ENCODE data around the gene USP35.
A peak's percentile ranks its signal among the peaks of the same experiment; 100 is the strongest.
"Not testable (repeated sequence)": the region's sequence is repeated elsewhere in the genome, so short reads cannot be mapped to it uniquely, and the experiment has no call there.

The USP35 gene

GRCh38 chr11:78212586-78213371 lies 24.1 kb downstream of the USP35 start:
- H3K27ac ChIP-seq, result no peak overlapping the region
- no peak for DNase-seq (ENCODE audit: low read depth, low spot score)

GRCh38 chr11:78213526-78214330 lies 25.0 kb downstream of the USP35 start:
- H3K27ac ChIP-seq, result no peak overlapping the region
- no peak for DNase-seq (ENCODE audit: low read depth, low spot score)

- DNase-seq (ENCODE audit: low read depth, low spot score), result no peak
- H3K27ac ChIP-seq, result no peak overlapping the region
These were observed 25.8 kb downstream of the USP35 start for GRCh38 chr11:78214331-78215194.

GRCh38 chr11:78216021-78216420 lies 27.3 kb downstream of the USP35 start:
- DNase-seq (ENCODE audit: low read depth, low spot score), result no peak
- no peak overlapping the region for H3K27ac ChIP-seq

GRCh38 chr11:78216571-78217287 lies 28.0 kb downstream of the USP35 start:
- no peak for DNase-seq (ENCODE audit: low read depth, low spot score)
- peak overlapping the region; percentile 11 for H3K27ac ChIP-seq

- no peak overlapping the region for H3K27ac ChIP-seq
- DNase-seq (ENCODE audit: low read depth, low spot score), result no peak
These were observed 29.2 kb downstream of the USP35 start for GRCh38 chr11:78217650-78218541.

GRCh38 chr11:78218707-78219492 lies 30.2 kb downstream of the USP35 start:
- H3K27ac ChIP-seq, result no peak overlapping the region
- DNase-seq (ENCODE audit: low read depth, low spot score), result no peak

- DNase-seq (ENCODE audit: low read depth, low spot score), result no peak
- no peak overlapping the region for H3K27ac ChIP-seq
These were observed 30.9 kb downstream of the USP35 start for GRCh38 chr11:78219493-78220217.

GRCh38 chr11:78220218-78221157 lies 31.8 kb downstream of the USP35 start:
- H3K27ac ChIP-seq, result no peak overlapping the region

GRCh38 chr11:78221396-78222315 lies 32.9 kb downstream of the USP35 start:
- no peak overlapping the region for H3K27ac ChIP-seq
- no peak for DNase-seq (ENCODE audit: low read depth, low spot score)

More at GRCh38 chr11:78220218-78221157, 31.8 kb downstream of the USP35 start:
- no peak for DNase-seq (ENCODE audit: low read depth, low spot score)

GRCh38 chr11:78222726-78223125 lies 34.0 kb downstream of the USP35 start:
- not testable (repeated sequence) for DNase-seq (ENCODE audit: low read depth, low spot score)

GRCh38 chr11:78223320-78223954 lies 34.7 kb downstream of the USP35 start:
- no peak overlapping the region for H3K27ac ChIP-seq
- no peak for DNase-seq (ENCODE audit: low read depth, low spot score)

More at GRCh38 chr11:78222726-78223125, 34.0 kb downstream of the USP35 start:
- not testable (repeated sequence) for H3K27ac ChIP-seq

GRCh38 chr11:78224506-78224905 lies 35.8 kb downstream of the USP35 start:
- no peak for DNase-seq (ENCODE audit: low read depth, low spot score)
- H3K27ac ChIP-seq, result no peak overlapping the region

GRCh38 chr11:78224906-78225420 lies 36.2 kb downstream of the USP35 start:
- no peak for DNase-seq (ENCODE audit: low read depth, low spot score)
- no peak overlapping the region for H3K27ac ChIP-seq
